ENCODE measurements around the gene CCDC3. TPM values are rescaled to one million over a fixed set of nuclear protein-coding genes. Genes with fewer than 3 reads are reported as not detected.

Gene CCDC3
- total RNA-seq: 1.1 and 1.6 TPM in 2 replicates
- long read RNA-seq: 0 reads

DNA sequence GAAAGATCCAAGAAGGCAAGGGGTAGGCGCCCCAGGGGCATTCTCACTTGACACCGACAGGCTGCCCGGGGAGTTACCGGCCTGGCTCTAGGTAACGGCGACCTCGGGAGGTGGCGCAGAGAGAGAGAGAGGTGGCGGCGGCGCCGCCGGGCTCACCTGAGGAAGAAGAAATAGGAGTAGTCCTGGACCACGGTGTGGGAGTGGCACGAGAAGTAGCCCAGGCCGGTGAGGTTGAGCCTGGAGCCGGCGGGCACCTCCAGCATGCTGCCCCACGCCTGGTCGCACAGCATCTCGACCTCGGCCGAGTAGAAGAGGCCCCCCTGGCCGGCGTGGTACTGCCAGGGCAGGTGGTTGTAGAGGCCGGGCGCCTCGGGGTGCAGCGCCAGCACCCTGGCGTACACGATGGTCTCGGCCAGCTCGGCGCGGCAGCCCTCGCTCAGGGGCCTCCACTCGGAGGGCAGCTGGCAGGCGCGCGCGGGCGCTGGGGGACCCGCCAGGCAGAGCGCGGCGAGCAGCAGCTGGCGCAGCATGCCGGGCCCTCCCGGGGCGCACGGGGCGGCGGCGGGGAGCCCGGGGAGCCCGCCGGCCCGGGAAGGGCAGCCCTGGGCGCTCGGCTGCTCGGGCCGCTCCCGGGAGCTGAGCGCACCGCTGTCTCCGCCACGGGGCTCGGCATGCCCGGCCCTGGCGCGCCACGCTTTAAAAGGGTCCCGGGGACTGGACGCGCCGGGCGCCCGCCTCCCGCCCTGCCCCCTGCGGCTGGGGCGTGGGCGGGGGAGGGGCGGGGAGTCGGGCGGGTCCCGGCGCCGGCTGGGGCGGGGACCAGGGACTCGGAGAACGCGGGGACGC lies at the start of gene CCDC3:
Gene CCDC3, minus strand, starts transcription at position 673 of the 846 bp plus-strand sequence. Its CDS starts 143 bp downstream, at position 530.
- H3K9me3 Mint-ChIP-seq (ENCODE audit: low read depth): no peaks in the 10 kb centered on the region
- TF ChIP-seq, protein P1, sequence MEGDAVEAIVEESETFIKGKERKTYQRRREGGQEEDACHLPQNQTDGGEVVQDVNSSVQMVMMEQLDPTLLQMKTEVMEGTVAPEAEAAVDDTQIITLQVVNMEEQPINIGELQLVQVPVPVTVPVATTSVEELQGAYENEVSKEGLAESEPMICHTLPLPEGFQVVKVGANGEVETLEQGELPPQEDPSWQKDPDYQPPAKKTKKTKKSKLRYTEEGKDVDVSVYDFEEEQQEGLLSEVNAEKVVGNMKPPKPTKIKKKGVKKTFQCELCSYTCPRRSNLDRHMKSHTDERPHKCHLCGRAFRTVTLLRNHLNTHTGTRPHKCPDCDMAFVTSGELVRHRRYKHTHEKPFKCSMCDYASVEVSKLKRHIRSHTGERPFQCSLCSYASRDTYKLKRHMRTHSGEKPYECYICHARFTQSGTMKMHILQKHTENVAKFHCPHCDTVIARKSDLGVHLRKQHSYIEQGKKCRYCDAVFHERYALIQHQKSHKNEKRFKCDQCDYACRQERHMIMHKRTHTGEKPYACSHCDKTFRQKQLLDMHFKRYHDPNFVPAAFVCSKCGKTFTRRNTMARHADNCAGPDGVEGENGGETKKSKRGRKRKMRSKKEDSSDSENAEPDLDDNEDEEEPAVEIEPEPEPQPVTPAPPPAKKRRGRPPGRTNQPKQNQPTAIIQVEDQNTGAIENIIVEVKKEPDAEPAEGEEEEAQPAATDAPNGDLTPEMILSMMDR (IDR thresholded peaks at IDR 0.05; ENCODE audit: unreplicated experiment): no peak
- peaks cover 77% of the 10 kb centered on the region for H3K27me3 Mint-ChIP-seq
- H3K27ac Mint-ChIP-seq: no peak within 1 kb of the TSS
- H3K4me3 Mint-ChIP-seq (ENCODE audit: low read depth): peak within 1 kb of the TSS; percentile 72
- H3K36me3 Mint-ChIP-seq (ENCODE audit: insufficient read depth): no peaks in the 10 kb centered on the region
- DNase-seq (ENCODE audit: low spot score, unreplicated experiment): peak; percentile 22
- H3K4me1 Mint-ChIP-seq (ENCODE audit: low read depth): peaks cover 1% of the 10 kb centered on the region

DNA sequence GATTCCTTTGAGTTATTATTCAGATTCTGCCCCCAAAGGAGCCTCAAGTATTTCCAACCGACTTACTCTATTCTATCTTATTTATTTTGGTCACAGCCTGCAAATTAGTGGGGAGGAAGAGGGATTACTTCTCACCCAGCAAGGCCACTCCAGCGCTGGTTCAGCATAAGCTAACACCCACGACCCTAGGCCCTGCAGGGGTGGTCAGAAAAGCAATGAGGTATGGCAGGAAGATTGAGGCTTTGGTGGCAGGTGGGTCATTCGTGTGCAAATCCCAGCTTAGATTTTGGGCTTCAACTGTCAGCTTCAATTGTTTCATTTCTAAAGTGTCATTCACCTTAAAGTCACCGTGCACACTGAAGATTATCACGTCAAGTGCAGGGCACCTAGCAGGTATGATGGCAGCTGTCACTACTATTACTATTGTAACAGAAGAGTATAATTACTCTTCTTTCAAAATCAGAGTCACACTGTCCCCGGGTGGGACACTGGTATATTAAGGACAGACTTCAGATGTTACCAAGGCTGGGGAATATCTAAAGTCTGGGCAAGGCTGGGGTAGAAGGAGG lies 49.7 kb upstream of the CCDC3 start:
- H3K9me3 Mint-ChIP-seq (ENCODE audit: low read depth): no peaks in the 10 kb centered on the region
- H3K27ac Mint-ChIP-seq: no peak overlapping the region
- TF ChIP-seq, protein P1 (IDR thresholded peaks at IDR 0.05; ENCODE audit: unreplicated experiment): no peak
- DNase-seq (ENCODE audit: low spot score, unreplicated experiment): no peak
- peaks cover 2% of the 10 kb centered on the region for H3K4me1 Mint-ChIP-seq (ENCODE audit: low read depth)
- H3K4me3 Mint-ChIP-seq (ENCODE audit: low read depth): no peak overlapping the region
- peaks cover 16% of the 10 kb centered on the region for H3K27me3 Mint-ChIP-seq
- H3K36me3 Mint-ChIP-seq (ENCODE audit: insufficient read depth): no peaks in the 10 kb centered on the region

DNA sequence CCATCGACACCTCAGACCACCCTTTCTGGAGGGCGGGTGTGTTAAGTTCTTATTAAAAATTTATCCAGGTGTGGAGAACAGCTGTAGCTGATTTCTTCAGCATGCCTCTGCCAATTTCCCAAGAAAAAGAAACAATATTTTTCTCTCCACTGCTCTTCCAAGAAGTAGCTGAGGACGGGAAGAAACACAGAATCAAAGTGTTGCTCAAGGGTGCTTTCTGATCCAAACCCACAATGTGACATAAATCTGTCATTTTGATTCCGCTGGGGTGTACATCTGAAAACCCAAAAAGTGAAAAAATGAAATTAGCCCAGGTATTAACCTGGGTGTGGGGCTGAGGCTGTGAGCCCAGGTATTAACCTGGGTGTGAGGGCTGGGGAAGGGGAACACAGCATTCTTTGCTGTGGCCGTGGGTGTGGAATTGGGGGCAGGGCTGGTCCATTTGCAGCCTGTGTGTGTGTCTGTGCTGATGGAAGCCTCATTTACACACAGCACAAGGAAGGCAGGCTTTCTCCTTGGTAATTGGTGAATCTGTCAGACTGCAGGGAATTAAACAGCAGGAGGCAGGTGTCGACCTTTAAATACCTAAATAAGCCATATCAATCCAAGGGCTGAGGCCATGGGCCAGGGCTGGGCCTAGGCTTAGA lies 48.4 kb upstream of the CCDC3 start:
- DNase-seq (ENCODE audit: low spot score, unreplicated experiment): no peak
- TF ChIP-seq, protein P1 (IDR thresholded peaks at IDR 0.05; ENCODE audit: unreplicated experiment): no peak
- peaks cover 2% of the 10 kb centered on the region for H3K4me1 Mint-ChIP-seq (ENCODE audit: low read depth)
- H3K36me3 Mint-ChIP-seq (ENCODE audit: insufficient read depth): no peaks in the 10 kb centered on the region
- H3K4me3 Mint-ChIP-seq (ENCODE audit: low read depth): no peak overlapping the region
- no peak overlapping the region for H3K27ac Mint-ChIP-seq
- no peaks in the 10 kb centered on the region for H3K9me3 Mint-ChIP-seq (ENCODE audit: low read depth)
- H3K27me3 Mint-ChIP-seq: peaks cover 16% of the 10 kb centered on the region

DNA sequence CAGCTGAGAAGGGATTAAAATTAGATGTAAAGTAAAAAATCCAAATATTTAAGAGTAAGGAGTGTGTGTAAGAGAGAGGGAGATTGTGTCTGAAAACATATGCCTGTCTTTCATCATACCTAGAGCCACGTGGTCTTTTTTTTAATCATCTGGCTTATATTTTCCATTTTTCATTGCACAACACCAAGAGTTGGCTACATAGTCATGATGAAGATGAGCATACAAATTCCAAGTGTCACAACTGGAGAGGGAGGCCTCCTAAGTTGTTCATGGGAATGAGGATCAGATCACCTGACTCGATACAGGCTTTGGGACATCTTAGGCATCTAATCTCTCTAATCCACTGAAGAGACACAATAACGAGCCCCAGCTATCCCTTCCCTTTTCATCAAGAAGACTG lies 47.2 kb upstream of the CCDC3 start:
- DNase-seq (ENCODE audit: low spot score, unreplicated experiment): no peak
- Mint-ChIP-seq H3K36me3 (ENCODE audit: insufficient read depth) (no peaks in the 10 kb centered on the region), H3K27me3 (peaks cover 16% of the 10 kb centered on the region), H3K4me1 (ENCODE audit: low read depth) (no peaks in the 10 kb centered on the region), H3K4me3 (ENCODE audit: low read depth) (no peak overlapping the region), H3K9me3 (ENCODE audit: low read depth) (no peaks in the 10 kb centered on the region), H3K27ac (no peak overlapping the region)
- TF ChIP-seq, protein P1 (IDR thresholded peaks at IDR 0.05; ENCODE audit: unreplicated experiment): no peak

DNA sequence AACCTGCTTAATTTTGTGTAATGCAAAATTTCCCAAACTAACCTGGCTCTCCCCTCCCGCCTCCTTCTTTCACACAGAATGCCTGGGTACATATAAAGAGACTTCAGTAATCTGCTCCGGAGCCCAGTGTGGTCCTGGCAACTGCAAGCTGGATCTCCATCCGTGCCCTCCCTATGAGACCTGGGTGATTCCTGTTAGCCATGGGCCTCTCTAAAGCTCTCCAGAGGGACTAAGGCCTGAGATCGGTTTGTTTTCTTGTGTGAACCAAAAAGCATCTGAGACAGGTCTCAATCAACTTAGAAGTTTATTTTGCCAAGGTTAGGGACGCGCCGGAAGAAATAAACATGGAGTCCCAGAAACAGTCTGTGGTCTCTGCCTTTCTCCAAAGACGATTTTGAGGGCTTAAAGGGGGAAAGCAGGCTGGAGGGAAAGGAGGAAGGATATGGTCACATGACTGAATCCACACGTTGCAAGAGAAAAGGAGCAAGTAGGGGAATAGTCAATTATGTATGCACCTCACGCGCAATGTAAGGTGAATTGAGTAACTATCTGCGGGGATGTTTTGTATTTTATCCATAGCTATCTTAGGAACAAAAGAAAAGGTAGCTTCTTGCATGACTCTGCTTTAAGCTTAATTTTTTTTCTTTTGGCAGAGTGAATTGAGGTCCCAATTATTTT lies 46.2 kb upstream of the CCDC3 start:
- no peak overlapping the region for H3K4me3 Mint-ChIP-seq (ENCODE audit: low read depth)
- TF ChIP-seq, protein P1 (IDR thresholded peaks at IDR 0.05; ENCODE audit: unreplicated experiment): no peak
- DNase-seq (ENCODE audit: low spot score, unreplicated experiment): no peak

More for the DNA sequence above, 46.2 kb upstream of the CCDC3 start:
- H3K9me3 Mint-ChIP-seq (ENCODE audit: low read depth): no peaks in the 10 kb centered on the region
- no peaks in the 10 kb centered on the region for H3K4me1 Mint-ChIP-seq (ENCODE audit: low read depth)
- no peak overlapping the region for H3K27ac Mint-ChIP-seq
- H3K27me3 Mint-ChIP-seq: peaks cover 16% of the 10 kb centered on the region
- H3K36me3 Mint-ChIP-seq (ENCODE audit: insufficient read depth): no peaks in the 10 kb centered on the region
